ENCODE measurements around the gene CALCOCO1. TPM values are rescaled to one million over a fixed set of nuclear protein-coding genes. Genes with fewer than 3 reads are reported as not detected.

CALCOCO1 gene
- total and polyA plus RNA-seq, 9 of the 15 experiments (the other 6 are each of a cell fraction or from before 2014, with no cell fraction given), result 1.9 to 31.8 (median 11.0) TPM

DNA sequence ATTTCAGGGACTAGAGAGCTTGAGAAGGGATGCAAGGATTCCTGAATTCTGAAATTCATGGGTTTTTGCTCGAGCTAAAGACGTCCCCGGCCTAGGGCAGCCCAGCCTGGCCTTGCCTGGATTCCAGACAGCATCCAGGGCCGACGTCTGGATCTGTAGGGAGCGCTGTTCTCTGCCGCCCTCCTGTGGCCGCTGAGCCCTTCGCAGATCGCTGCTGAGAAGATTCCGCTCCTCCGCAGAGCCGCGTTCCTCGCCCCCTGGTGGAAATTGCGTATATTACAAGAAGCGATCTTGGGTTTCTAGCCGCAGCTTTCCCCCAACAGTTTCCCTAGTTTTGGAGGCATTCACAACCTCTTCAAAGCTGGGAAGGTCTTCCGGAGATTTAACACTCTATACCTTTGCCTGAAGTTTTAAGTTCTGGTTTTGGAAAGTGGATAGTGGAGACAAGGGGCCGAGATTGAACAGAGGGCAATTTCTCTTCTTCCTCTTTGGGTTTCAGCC lies 19.4 kb upstream of the CALCOCO1 start (continued):
- TF ChIP-seq TOE1 (IDR thresholded peaks at IDR 0.05; ENCODE audit: borderline replicate concordance) (no peak), TOE1 (CRISPR knock-in tag; IDR thresholded peaks at IDR 0.05; ENCODE audit: borderline replicate concordance, low read depth) (no peak), ZNF134 (CRISPR knock-in tag; conservative IDR thresholded peaks at IDR 0.05) (no peak), CAMTA2 (CRISPR knock-in tag; conservative IDR thresholded peaks at IDR 0.05) (no peak), NUFIP1 (IDR thresholded peaks at IDR 0.05; ENCODE audit: partially characterized antibody) (no peak), RBM14 (IDR thresholded peaks at IDR 0.05; ENCODE audit: borderline replicate concordance, insufficient read depth, low read depth, low read length) (no peak), BHLHE40 (IDR thresholded peaks at IDR 0.05; ENCODE audit: low read length) (peak; percentile 25; the same call in 1 of the 2 replicates), ZNF23 (CRISPR knock-in tag; IDR thresholded peaks at IDR 0.05) (no peak), BRCA1 (IDR thresholded peaks at IDR 0.05) (no peak), BRCA1 (CRISPR knock-in tag; IDR thresholded peaks at IDR 0.05) (no peak), ZNF384 (IDR thresholded peaks at IDR 0.05; ENCODE audit: low read depth, low read length) (0 out of 2 replicates have a peak, but pooled peaks have one; percentile 20), ZFPM2 (CRISPR knock-in tag; IDR thresholded peaks at IDR 0.05) (no peak), ILF3 (IDR thresholded peaks at IDR 0.05; ENCODE audit: borderline replicate concordance) (no peak), FOXP1 (CRISPR knock-in tag; IDR thresholded peaks at IDR 0.05) (no peak), ZNF143 (CRISPR knock-in tag; IDR thresholded peaks at IDR 0.05) (no peak), MYNN (IDR thresholded peaks at IDR 0.05) (no peak), MYNN (CRISPR knock-in tag; IDR thresholded peaks at IDR 0.05) (no peak), HIVEP1 (CRISPR knock-in tag; IDR thresholded peaks at IDR 0.05) (no peak), PURB (CRISPR knock-in tag; IDR thresholded peaks at IDR 0.05; ENCODE audit: low read depth) (no peak), NR1H2 (CRISPR knock-in tag; IDR thresholded peaks at IDR 0.05) (no peak)
- TF ChIP-seq, protein P1, sequence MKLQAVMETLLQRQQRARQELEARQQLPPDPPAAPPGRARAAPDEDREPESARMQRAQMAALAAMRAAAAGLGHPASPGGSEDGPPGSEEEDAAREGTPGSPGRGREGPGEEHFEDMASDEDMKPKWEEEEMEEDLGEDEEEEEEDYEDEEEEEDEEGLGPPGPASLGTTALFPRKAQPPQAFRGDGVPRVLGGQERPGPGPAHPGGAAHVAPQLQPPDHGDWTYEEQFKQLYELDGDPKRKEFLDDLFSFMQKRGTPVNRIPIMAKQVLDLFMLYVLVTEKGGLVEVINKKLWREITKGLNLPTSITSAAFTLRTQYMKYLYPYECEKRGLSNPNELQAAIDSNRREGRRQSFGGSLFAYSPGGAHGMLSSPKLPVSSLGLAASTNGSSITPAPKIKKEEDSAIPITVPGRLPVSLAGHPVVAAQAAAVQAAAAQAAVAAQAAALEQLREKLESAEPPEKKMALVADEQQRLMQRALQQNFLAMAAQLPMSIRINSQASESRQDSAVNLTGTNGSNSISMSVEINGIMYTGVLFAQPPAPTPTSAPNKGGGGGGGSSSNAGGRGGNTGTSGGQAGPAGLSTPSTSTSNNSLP (IDR thresholded peaks at IDR 0.05; ENCODE audit: borderline replicate concordance, low read depth, low read length), result no peak
- TF ChIP-seq, protein P2, sequence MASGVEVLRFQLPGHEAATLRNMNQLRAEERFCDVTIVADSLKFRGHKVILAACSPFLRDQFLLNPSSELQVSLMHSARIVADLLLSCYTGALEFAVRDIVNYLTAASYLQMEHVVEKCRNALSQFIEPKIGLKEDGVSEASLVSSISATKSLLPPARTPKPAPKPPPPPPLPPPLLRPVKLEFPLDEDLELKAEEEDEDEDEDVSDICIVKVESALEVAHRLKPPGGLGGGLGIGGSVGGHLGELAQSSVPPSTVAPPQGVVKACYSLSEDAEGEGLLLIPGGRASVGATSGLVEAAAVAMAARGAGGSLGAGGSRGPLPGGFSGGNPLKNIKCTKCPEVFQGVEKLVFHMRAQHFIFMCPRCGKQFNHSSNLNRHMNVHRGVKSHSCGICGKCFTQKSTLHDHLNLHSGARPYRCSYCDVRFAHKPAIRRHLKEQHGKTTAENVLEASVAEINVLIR (CRISPR knock-in tag; IDR thresholded peaks at IDR 0.05), result no peak
- TF ChIP-seq, protein P3, sequence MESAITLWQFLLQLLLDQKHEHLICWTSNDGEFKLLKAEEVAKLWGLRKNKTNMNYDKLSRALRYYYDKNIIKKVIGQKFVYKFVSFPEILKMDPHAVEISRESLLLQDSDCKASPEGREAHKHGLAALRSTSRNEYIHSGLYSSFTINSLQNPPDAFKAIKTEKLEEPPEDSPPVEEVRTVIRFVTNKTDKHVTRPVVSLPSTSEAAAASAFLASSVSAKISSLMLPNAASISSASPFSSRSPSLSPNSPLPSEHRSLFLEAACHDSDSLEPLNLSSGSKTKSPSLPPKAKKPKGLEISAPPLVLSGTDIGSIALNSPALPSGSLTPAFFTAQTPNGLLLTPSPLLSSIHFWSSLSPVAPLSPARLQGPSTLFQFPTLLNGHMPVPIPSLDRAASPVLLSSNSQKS (CRISPR knock-in tag; IDR thresholded peaks at IDR 0.05), result no peak
- TF ChIP-seq, protein P4, sequence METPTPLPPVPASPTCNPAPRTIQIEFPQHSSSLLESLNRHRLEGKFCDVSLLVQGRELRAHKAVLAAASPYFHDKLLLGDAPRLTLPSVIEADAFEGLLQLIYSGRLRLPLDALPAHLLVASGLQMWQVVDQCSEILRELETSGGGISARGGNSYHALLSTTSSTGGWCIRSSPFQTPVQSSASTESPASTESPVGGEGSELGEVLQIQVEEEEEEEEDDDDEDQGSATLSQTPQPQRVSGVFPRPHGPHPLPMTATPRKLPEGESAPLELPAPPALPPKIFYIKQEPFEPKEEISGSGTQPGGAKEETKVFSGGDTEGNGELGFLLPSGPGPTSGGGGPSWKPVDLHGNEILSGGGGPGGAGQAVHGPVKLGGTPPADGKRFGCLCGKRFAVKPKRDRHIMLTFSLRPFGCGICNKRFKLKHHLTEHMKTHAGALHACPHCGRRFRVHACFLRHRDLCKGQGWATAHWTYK (CRISPR knock-in tag; IDR thresholded peaks at IDR 0.05), result no peak
- TF ChIP-seq, protein P5, sequence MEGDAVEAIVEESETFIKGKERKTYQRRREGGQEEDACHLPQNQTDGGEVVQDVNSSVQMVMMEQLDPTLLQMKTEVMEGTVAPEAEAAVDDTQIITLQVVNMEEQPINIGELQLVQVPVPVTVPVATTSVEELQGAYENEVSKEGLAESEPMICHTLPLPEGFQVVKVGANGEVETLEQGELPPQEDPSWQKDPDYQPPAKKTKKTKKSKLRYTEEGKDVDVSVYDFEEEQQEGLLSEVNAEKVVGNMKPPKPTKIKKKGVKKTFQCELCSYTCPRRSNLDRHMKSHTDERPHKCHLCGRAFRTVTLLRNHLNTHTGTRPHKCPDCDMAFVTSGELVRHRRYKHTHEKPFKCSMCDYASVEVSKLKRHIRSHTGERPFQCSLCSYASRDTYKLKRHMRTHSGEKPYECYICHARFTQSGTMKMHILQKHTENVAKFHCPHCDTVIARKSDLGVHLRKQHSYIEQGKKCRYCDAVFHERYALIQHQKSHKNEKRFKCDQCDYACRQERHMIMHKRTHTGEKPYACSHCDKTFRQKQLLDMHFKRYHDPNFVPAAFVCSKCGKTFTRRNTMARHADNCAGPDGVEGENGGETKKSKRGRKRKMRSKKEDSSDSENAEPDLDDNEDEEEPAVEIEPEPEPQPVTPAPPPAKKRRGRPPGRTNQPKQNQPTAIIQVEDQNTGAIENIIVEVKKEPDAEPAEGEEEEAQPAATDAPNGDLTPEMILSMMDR (IDR thresholded peaks at IDR 0.05 in 2 of 3, conservative IDR thresholded peaks at IDR 0.05 in 1 of 3; ENCODE audit: insufficient read depth in 2 of 3, low read depth in 1 of 3, low read length in 3 of 3), result peak; percentile 100
